Suprapubic skin (tissue), 4 donors: ENCODE measurements around the gene FGF19. TPM values are rescaled to one million over a fixed set of nuclear protein-coding genes. Genes with fewer than 3 reads are reported as not detected.

Experiments used
- DNase-seq, 2 donors: peaks; one replicate each; pipeline ENCODE4 v3.0.0-alpha.2; 2019; ENCODE audit warnings: low spot score in 2 of 2
- H3K27ac ChIP-seq: fragments of 200-600 bp; sonication (generic); one replicate; pipeline ENCODE4 v1.5.1; 2019
- H3K27me3 ChIP-seq: fragments of 200-600 bp; sonication (generic); one replicate; pipeline ENCODE4 v1.5.1; 2019
- H3K36me3 ChIP-seq: fragments of 200-600 bp; sonication (generic); one replicate; pipeline ENCODE4 v1.5.1; 2019
- H3K4me1 ChIP-seq: fragments of 200-600 bp; sonication (generic); one replicate; pipeline ENCODE4 v1.5.1; 2019
- H3K4me3 ChIP-seq: fragments of 200-600 bp; sonication (generic); one replicate; pipeline ENCODE4 v1.5.1; 2019; ENCODE audit warnings: mild to moderate bottlenecking
- H3K9me3 ChIP-seq: fragments of 200-600 bp; sonication (generic); one replicate; pipeline ENCODE4 v1.5.1; 2019
- EP300 ChIP-seq: sonication (generic); formaldehyde crosslinking; IDR thresholded peaks from one replicate; pipeline ENCODE4 v1.6.1; 2017; ENCODE audit warnings: antibody characterized with exemption
- POLR2A ChIP-seq, 2 donors: fragments of 450-650 bp; IDR thresholded peaks; one replicate each; pipeline ENCODE4 v1.6.1; 2017; ENCODE audit warnings: antibody characterized with exemption in 2 of 2, mild to moderate bottlenecking in 2 of 2, moderate library complexity in 2 of 2
- POLR2AphosphoS5 ChIP-seq, 3 donors: sonication (generic); formaldehyde crosslinking; IDR thresholded peaks; one replicate each; pipeline ENCODE4 v1.6.1; 2017; ENCODE audit warnings: antibody characterized with exemption in 3 of 3
- WGBS: methylation state at CpG from one replicate; pipeline ENCODE4 v1.1.5; 2018; 5-methylcytosine and 5-hydroxymethylcytosine counted together
- total RNA-seq, 4 donors: library from RNA; depleted of rRNA; stranded (reverse); fragments of >200 nt; gene quantifications; one replicate each; pipeline ENCODE4 v1.1.0, GENCODE V29; 2016
- TF ChIP-seq, protein P1 (sequence below), 2 donors: fragments of 200-600 bp in 1 of 2; fragments of 450-650 bp in 1 of 2; sonication (generic) in 1 of 2; IDR thresholded peaks; one replicate each; pipeline ENCODE4 v1.5.1; 2016 to 2019; ENCODE audit warnings: antibody characterized with exemption in 2 of 2, mild to moderate bottlenecking in 1 of 2, moderate library complexity in 1 of 2

The FGF19 gene
- total RNA-seq, 4 donors from 2014 or later, result not detected

DNA sequence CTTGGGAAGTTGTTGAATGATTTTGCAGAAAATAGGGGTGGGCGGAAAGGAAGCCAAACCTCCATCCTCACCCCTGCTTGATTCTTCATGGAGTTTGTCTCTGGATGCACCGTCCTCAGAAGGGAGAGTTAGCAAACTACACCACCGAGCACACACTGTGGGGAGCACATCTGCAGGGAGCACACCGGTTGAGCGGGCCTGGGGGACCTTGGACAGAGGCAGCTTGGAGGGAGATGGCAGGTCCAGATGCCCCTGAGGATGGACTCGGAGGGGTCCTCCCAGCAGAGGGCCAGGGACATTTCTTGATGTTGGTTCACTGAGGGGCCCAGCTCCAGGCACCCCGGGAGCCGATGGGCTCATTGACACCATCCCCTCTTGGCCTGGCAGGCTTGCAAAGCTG is 15.1 kb upstream of the FGF19 start:
- 75% methylated on average over 7 of the region's 8 CpGs for WGBS
- DNase-seq, result no peak
- TF ChIP-seq POLR2AphosphoS5 (IDR thresholded peaks at IDR 0.05), result no peak
- TF ChIP-seq, protein P1, sequence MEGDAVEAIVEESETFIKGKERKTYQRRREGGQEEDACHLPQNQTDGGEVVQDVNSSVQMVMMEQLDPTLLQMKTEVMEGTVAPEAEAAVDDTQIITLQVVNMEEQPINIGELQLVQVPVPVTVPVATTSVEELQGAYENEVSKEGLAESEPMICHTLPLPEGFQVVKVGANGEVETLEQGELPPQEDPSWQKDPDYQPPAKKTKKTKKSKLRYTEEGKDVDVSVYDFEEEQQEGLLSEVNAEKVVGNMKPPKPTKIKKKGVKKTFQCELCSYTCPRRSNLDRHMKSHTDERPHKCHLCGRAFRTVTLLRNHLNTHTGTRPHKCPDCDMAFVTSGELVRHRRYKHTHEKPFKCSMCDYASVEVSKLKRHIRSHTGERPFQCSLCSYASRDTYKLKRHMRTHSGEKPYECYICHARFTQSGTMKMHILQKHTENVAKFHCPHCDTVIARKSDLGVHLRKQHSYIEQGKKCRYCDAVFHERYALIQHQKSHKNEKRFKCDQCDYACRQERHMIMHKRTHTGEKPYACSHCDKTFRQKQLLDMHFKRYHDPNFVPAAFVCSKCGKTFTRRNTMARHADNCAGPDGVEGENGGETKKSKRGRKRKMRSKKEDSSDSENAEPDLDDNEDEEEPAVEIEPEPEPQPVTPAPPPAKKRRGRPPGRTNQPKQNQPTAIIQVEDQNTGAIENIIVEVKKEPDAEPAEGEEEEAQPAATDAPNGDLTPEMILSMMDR (IDR thresholded peaks at IDR 0.05), result no peak
- TF ChIP-seq POLR2A (IDR thresholded peaks at IDR 0.05), result no peak
- no peak for TF ChIP-seq EP300
- no peak overlapping the region for H3K4me3 ChIP-seq
- H3K36me3 ChIP-seq, result no peaks in the 10 kb centered on the region
- no peaks in the 10 kb centered on the region for H3K9me3 ChIP-seq
- H3K27ac ChIP-seq, result no peak overlapping the region
- H3K27me3 ChIP-seq, result peaks cover 82% of the 10 kb centered on the region
- peaks cover 5% of the 10 kb centered on the region for H3K4me1 ChIP-seq

DNA sequence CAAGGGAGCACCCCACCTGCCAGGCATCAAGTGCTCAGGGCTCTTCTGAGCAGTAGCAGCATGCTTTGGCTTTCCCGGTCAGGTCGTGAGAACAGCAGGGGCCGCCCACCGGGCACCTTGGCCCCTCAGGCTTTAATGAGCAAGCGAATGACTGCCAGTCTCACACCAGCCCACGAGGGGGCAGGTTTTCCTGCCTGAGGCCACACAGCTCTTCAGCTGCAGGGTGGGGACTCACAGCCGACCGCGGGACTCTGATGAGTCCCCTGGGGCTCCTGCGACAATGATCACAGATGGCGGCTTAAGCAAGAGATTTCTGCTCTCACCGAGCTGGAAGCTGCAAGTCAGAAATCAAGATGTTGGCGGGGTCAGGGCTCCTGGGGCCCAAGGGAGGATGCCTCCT is 14.3 kb upstream of the FGF19 start:
- H3K27ac ChIP-seq, result no peak overlapping the region
- TF ChIP-seq POLR2A (IDR thresholded peaks at IDR 0.05) (no peak), POLR2AphosphoS5 (IDR thresholded peaks at IDR 0.05) (no peak), EP300 (no peak)
- H3K9me3 ChIP-seq, result no peaks in the 10 kb centered on the region
- no peak overlapping the region for H3K4me3 ChIP-seq
- H3K4me1 ChIP-seq, result peaks cover 5% of the 10 kb centered on the region
- DNase-seq, result no peak
- no peaks in the 10 kb centered on the region for H3K36me3 ChIP-seq
- H3K27me3 ChIP-seq, result peaks cover 75% of the 10 kb centered on the region
- 10% methylated on average over 5 of the region's 13 CpGs for WGBS

DNA sequence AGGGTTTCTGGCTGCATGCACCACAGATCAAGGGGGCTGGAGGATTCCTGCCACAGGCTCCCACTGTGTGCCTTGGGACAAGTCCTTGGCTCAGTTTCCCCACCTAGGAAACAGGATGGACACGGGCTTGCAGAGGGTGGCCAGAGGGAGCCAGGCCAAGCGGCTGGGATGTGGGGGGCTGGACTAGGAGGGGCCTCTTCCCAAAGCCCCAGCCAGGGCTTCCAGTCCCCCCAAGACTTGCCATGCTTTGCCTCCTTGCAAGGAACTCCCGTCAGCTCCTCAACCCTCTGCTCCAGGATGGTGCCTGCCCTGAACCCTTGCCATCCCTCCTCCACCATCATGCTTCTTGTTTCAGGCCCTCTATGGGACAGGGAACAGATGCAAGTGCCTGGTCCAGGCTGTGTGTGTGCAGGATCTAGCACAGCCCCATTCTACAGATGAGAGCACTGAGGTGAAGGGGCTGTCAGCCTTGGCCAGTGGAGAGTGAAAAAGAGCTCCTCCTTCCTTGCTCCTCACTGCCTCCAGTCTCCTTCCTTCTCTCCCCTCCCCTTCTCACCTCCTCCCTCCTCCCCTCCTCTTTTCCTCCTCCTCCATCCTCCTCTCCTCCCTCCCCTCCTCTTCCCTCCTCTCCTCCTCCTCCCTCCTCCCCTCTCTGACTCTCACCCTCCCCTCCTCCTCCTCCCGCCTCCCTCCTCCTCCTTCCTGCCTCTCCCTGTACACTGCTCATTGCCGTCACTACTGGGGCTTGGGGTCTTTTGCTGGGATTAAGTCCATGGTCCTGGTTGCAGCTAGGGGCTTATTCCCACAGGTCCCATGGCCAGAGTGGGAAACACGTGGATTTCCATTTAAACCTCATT is 13.3 kb upstream of the FGF19 start:
- Histone ChIP-seq H3K36me3 (no peaks in the 10 kb centered on the region), H3K9me3 (no peaks in the 10 kb centered on the region), H3K4me3 (no peak overlapping the region), H3K27me3 (peaks cover 66% of the 10 kb centered on the region), H3K4me1 (peaks cover 5% of the 10 kb centered on the region), H3K27ac (no peak overlapping the region)
- 59% methylated on average over 6 of the region's 6 CpGs for WGBS
- no peak for DNase-seq
- TF ChIP-seq EP300 (no peak), POLR2A (IDR thresholded peaks at IDR 0.05) (no peak), POLR2AphosphoS5 (IDR thresholded peaks at IDR 0.05) (no peak)
- TF ChIP-seq, protein P1 (IDR thresholded peaks at IDR 0.05), result no peak

DNA sequence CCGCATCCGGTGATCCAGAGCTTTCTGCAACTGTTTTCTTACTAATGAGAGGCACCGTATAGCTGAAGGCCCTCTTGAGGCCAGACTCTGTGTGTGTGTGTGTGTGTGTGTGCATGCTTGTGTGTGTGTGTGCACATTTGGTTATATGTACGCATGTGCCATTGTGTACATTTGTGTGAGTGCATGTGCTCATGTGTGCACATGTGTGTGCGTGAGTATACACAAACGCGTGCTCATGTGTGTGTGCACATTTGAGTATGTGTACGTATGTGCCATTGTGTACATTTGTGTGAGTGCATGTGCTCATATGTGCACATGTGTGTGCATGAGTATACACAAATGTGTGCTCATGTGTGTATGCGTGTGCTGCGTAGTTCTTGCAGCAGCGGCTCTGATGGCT is 12.3 kb upstream of the FGF19 start:
- WGBS, result 83% methylated on average over 11 of the region's 11 CpGs
- H3K27me3 ChIP-seq, result peaks cover 56% of the 10 kb centered on the region

DNA sequence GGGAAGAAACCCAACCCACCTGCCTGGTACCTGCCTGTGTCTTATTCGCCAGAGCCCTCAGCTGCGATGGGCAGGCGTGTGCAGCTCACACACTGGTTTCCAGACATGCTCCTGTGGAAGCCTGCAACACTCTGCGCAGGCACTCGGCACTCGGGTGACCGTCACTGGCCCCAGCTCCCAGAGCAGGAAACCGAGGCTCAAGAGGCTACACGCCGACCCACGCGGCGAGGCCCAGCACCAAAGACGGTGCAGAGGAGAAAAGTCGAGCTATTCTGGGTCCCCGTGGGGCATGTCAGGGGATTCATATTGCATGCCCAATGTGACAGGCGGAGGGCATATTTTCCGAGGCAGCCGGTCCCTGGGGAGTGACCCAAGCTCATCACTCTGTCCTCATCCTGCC is 11.6 kb upstream of the FGF19 start:
- 77% methylated on average over 17 of the region's 19 CpGs for WGBS
- peaks cover 58% of the 10 kb centered on the region for H3K27me3 ChIP-seq
- H3K27ac ChIP-seq, result no peak overlapping the region
- H3K36me3 ChIP-seq, result no peaks in the 10 kb centered on the region
- no peaks in the 10 kb centered on the region for H3K9me3 ChIP-seq
- H3K4me3 ChIP-seq, result no peak overlapping the region
- no peak for DNase-seq
- TF ChIP-seq, protein P1 (IDR thresholded peaks at IDR 0.05), result no peak
- TF ChIP-seq EP300 (no peak), POLR2AphosphoS5 (IDR thresholded peaks at IDR 0.05) (no peak), POLR2A (IDR thresholded peaks at IDR 0.05) (no peak)
- H3K4me1 ChIP-seq, result peaks cover 5% of the 10 kb centered on the region

More for the DNA sequence above, 12.3 kb upstream of the FGF19 start:
- Histone ChIP-seq H3K9me3 (no peaks in the 10 kb centered on the region), H3K4me3 (no peak overlapping the region), H3K4me1 (peaks cover 5% of the 10 kb centered on the region), H3K27ac (no peak overlapping the region), H3K36me3 (no peaks in the 10 kb centered on the region)
- TF ChIP-seq EP300, result no peak
- TF ChIP-seq POLR2AphosphoS5 (IDR thresholded peaks at IDR 0.05), result no peak
- TF ChIP-seq, protein P1 (IDR thresholded peaks at IDR 0.05), result no peak
- no peak for TF ChIP-seq POLR2A (IDR thresholded peaks at IDR 0.05)
- no peak for DNase-seq
